Liver (tissue), 9 donors: Measurements from ENCODE around the gene ERGIC2. TPM values are rescaled to one million over a fixed set of nuclear protein-coding genes. Genes with fewer than 3 reads are reported as not detected.

ENCODE experiments used
- DNase-seq: peaks from one replicate; pipeline ENCODE4 v3.0.0-alpha.2; 2017; ENCODE audit warnings: low spot score
- H3K27ac ChIP-seq, 2 donors: one replicate each; pipeline ENCODE4 v1.7.0; 2013; ENCODE audit warnings: inconsistent platforms in 2 of 2, low read length in 2 of 2, control low read depth in 1 of 2, low read depth in 1 of 2, mild to moderate bottlenecking in 1 of 2
- H3K27me3 ChIP-seq, 4 donors: one replicate each; pipeline versions ENCODE4 v1.6.1 to v1.7.0; 2013; ENCODE audit warnings: low read length in 3 of 4, inconsistent platforms in 1 of 4, mild to moderate bottlenecking in 1 of 4, moderate library complexity in 1 of 4; ENCODE audit not compliant: control insufficient read depth in 4 of 4, insufficient read depth in 4 of 4
- H3K36me3 ChIP-seq, 4 donors: one replicate each; pipeline versions ENCODE4 v1.6.1 to v1.7.0; 2013; ENCODE audit warnings: low read length in 3 of 4, mild to moderate bottlenecking in 3 of 4, low read depth in 1 of 4, moderate library complexity in 1 of 4; ENCODE audit not compliant: control insufficient read depth in 4 of 4, insufficient read depth in 3 of 4
- H3K4me1 ChIP-seq, 4 donors: one replicate each; pipeline versions ENCODE4 v1.6.1 to v1.7.0; 2013; ENCODE audit warnings: low read length in 3 of 4, mild to moderate bottlenecking in 3 of 4, moderate library complexity in 1 of 4; ENCODE audit not compliant: control insufficient read depth in 4 of 4, insufficient read depth in 4 of 4
- H3K4me3 ChIP-seq, 3 donors: one replicate each; pipeline versions ENCODE4 v1.6.1 to v1.7.0; 2013; ENCODE audit warnings: low read length in 3 of 3, control low read depth in 1 of 3, low read depth in 1 of 3, mild to moderate bottlenecking in 1 of 3
- H3K9ac ChIP-seq, 2 donors: one replicate each; pipeline ENCODE4 v1.7.0; 2013; ENCODE audit warnings: low read length in 2 of 2, mild to moderate bottlenecking in 2 of 2, moderate library complexity in 2 of 2, control low read depth in 1 of 2, low read depth in 1 of 2
- H3K9me3 ChIP-seq, 4 donors: one replicate each; pipeline versions ENCODE4 v1.6.1 to v1.7.0; 2013; ENCODE audit warnings: low read length in 3 of 4; ENCODE audit not compliant: control insufficient read depth in 4 of 4
- EGR1 ChIP-seq, 2 donors: IDR thresholded peaks; 2 replicates each; pipeline ENCODE4 v1.6.1; 2016 to 2018; ENCODE audit warnings: antibody characterized with exemption in 2 of 2, low read depth in 2 of 2
- FOXA1 ChIP-seq: IDR thresholded peaks from 2 replicates; pipeline ENCODE4 v1.6.1; 2016; ENCODE audit warnings: antibody characterized with exemption
- FOXA2 ChIP-seq: IDR thresholded peaks from 2 replicates; pipeline ENCODE4 v1.6.1; 2016; ENCODE audit warnings: antibody characterized with exemption
- GABPA ChIP-seq, 2 donors: IDR thresholded peaks in 1 of 2; conservative IDR thresholded peaks in 1 of 2; 2 replicates each; pipeline ENCODE4 v1.6.1; 2016; ENCODE audit warnings: antibody characterized with exemption in 2 of 2, mild to moderate bottlenecking in 1 of 2, moderate library complexity in 1 of 2
- HNF4A ChIP-seq, 2 donors: conservative IDR thresholded peaks; 2 replicates each; pipeline ENCODE4 v1.6.1; 2016; ENCODE audit warnings: antibody characterized with exemption in 2 of 2, mild to moderate bottlenecking in 2 of 2
- HNF4G ChIP-seq: IDR thresholded peaks from 2 replicates; pipeline ENCODE4 v1.6.1; 2016; ENCODE audit warnings: antibody characterized with exemption
- JUND ChIP-seq, 2 donors: IDR thresholded peaks; 2 replicates each; pipeline ENCODE4 v1.6.1; 2016; ENCODE audit warnings: antibody characterized with exemption in 2 of 2
- MAX ChIP-seq: IDR thresholded peaks from 2 replicates; pipeline ENCODE4 v1.6.1; 2016; ENCODE audit warnings: antibody characterized with exemption
- NR2F2 ChIP-seq: IDR thresholded peaks from 2 replicates; pipeline ENCODE4 v1.6.1; 2016; ENCODE audit warnings: antibody characterized with exemption
- RAD21 ChIP-seq, 2 donors: IDR thresholded peaks; 2 replicates each; pipeline ENCODE4 v1.6.1; 2016; ENCODE audit warnings: antibody characterized with exemption in 2 of 2, mild to moderate bottlenecking in 2 of 2
- RXRA ChIP-seq, 2 donors: IDR thresholded peaks; 2 replicates each; pipeline ENCODE4 v1.6.1; 2017 to 2018; ENCODE audit warnings: antibody characterized with exemption in 2 of 2, mild to moderate bottlenecking in 1 of 2
- SP1 ChIP-seq: IDR thresholded peaks from 2 replicates; pipeline ENCODE4 v1.6.1; 2018; ENCODE audit warnings: antibody characterized with exemption, mild to moderate bottlenecking
- TAF1 ChIP-seq: conservative IDR thresholded peaks from 2 replicates; pipeline ENCODE4 v1.6.1; 2016; ENCODE audit warnings: antibody characterized with exemption, mild to moderate bottlenecking
- YY1 ChIP-seq: IDR thresholded peaks from 2 replicates; pipeline ENCODE4 v1.6.1; 2016; ENCODE audit warnings: antibody characterized with exemption, mild to moderate bottlenecking
- WGBS: extraction: QIAGEN DNeasy Blood & Tissue Kit; methylation state at CpG from one replicate; pipeline ENCODE4 v1.1.7; 2013; 5-methylcytosine and 5-hydroxymethylcytosine counted together
- polyA plus RNA-seq, 2 donors: library from polyadenylated mRNA; stranded (reverse) in 1 of 2; unstranded in 1 of 2; fragments of 200-250 nt in 1 of 2; fragments of >200 nt in 1 of 2; fragmentation: Nextera tagmentation in 1 of 2; extraction: Ambion mirVana in 1 of 2; gene quantifications; one replicate each; pipeline versions ENCODE4 v1.2.1 to v1.2.3, GENCODE V29; 2013 to 2015
- total RNA-seq, 2 donors: library from RNA; depleted of rRNA; stranded (reverse); fragments of >200 nt; gene quantifications; one replicate each; pipeline ENCODE4 v1.2.3, GENCODE V29; 2014
- TF ChIP-seq, protein P1 (sequence below): IDR thresholded peaks from 2 replicates; pipeline ENCODE4 v1.6.1; 2016; ENCODE audit warnings: antibody characterized with exemption
- TF ChIP-seq, protein P2 (sequence below): IDR thresholded peaks from 2 replicates; pipeline ENCODE4 v1.6.1; 2016; ENCODE audit warnings: antibody characterized with exemption, mild to moderate bottlenecking
- TF ChIP-seq, protein P3 (sequence below): fragments of 150-350 bp; IDR thresholded peaks from 2 replicates; pipeline ENCODE4 v1.5.1; 2017; ENCODE audit warnings: improper control_type of control experiment, low read depth, low read length; ENCODE audit not compliant: missing input control
- TF ChIP-seq, protein P4 (sequence below): IDR thresholded peaks from 2 replicates; pipeline ENCODE4 v1.6.1; 2016; ENCODE audit warnings: antibody characterized with exemption
- donor health status: healthy.
- donor health status: healthy.
- donor health status: healthy.
- donor health status: healthy.
- donor health status: healthy.

ERGIC2 gene
- total and polyA plus RNA-seq, 4 donors = 33.8 to 56.2 (median 40.8) TPM

DNA sequence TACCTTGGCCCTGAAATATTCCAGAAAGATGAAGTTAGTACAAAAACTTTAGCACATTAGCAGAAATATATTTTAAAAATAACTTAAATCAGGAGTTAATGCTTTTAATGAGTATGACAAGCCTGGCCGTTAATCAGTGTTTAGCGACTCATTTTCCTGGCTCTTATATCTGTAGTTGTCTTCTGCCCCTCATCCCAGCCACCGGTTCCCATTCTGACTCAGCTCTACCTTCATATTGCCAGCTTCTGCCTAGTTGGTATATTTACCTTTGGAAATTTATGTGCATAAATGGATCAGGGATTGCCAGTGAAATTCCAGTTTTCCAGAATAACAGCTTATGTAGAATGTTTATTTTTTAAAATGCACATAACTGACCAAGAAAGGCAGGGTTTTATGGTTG, 79.9 kb downstream of the ERGIC2 start:
- DNase-seq = no peak
- H3K4me1 ChIP-seq = no peaks in the 10 kb centered on the region
- no peaks in the 10 kb centered on the region for H3K9me3 ChIP-seq

More for the DNA sequence above, 79.9 kb downstream of the ERGIC2 start:
- H3K9ac ChIP-seq = no peak overlapping the region
- WGBS = 96% methylated on average over 3 of the region's 3 CpGs
- H3K36me3 ChIP-seq = no peaks in the 10 kb centered on the region
- H3K27ac ChIP-seq = no peak overlapping the region
- H3K27me3 ChIP-seq = no peaks in the 10 kb centered on the region
- TF ChIP-seq, protein P1, sequence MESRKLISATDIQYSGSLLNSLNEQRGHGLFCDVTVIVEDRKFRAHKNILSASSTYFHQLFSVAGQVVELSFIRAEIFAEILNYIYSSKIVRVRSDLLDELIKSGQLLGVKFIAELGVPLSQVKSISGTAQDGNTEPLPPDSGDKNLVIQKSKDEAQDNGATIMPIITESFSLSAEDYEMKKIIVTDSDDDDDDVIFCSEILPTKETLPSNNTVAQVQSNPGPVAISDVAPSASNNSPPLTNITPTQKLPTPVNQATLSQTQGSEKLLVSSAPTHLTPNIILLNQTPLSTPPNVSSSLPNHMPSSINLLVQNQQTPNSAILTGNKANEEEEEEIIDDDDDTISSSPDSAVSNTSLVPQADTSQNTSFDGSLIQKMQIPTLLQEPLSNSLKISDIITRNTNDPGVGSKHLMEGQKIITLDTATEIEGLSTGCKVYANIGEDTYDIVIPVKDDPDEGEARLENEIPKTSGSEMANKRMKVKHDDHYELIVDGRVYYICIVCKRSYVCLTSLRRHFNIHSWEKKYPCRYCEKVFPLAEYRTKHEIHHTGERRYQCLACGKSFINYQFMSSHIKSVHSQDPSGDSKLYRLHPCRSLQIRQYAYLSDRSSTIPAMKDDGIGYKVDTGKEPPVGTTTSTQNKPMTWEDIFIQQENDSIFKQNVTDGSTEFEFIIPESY = no peak
- TF ChIP-seq SP1 (no peak), FOXA1 (no peak), YY1 (no peak), JUND (IDR thresholded peaks at IDR 0.05) (no peak), NR2F2 (no peak), MAX (no peak), HNF4G (no peak), GABPA (IDR thresholded peaks at IDR 0.05 in 1 of 2, conservative IDR thresholded peaks at IDR 0.05 in 1 of 2) (no peak), EGR1 (IDR thresholded peaks at IDR 0.05; ENCODE audit: low read depth in 2 of 2) (no peak), FOXA2 (no peak), TAF1 (no peak), RAD21 (IDR thresholded peaks at IDR 0.05) (no peak), HNF4A (conservative IDR thresholded peaks at IDR 0.05) (no peak), RXRA (IDR thresholded peaks at IDR 0.05) (no peak)
- TF ChIP-seq, protein P2, sequence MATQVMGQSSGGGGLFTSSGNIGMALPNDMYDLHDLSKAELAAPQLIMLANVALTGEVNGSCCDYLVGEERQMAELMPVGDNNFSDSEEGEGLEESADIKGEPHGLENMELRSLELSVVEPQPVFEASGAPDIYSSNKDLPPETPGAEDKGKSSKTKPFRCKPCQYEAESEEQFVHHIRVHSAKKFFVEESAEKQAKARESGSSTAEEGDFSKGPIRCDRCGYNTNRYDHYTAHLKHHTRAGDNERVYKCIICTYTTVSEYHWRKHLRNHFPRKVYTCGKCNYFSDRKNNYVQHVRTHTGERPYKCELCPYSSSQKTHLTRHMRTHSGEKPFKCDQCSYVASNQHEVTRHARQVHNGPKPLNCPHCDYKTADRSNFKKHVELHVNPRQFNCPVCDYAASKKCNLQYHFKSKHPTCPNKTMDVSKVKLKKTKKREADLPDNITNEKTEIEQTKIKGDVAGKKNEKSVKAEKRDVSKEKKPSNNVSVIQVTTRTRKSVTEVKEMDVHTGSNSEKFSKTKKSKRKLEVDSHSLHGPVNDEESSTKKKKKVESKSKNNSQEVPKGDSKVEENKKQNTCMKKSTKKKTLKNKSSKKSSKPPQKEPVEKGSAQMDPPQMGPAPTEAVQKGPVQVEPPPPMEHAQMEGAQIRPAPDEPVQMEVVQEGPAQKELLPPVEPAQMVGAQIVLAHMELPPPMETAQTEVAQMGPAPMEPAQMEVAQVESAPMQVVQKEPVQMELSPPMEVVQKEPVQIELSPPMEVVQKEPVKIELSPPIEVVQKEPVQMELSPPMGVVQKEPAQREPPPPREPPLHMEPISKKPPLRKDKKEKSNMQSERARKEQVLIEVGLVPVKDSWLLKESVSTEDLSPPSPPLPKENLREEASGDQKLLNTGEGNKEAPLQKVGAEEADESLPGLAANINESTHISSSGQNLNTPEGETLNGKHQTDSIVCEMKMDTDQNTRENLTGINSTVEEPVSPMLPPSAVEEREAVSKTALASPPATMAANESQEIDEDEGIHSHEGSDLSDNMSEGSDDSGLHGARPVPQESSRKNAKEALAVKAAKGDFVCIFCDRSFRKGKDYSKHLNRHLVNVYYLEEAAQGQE = no peak
- TF ChIP-seq, protein P3, sequence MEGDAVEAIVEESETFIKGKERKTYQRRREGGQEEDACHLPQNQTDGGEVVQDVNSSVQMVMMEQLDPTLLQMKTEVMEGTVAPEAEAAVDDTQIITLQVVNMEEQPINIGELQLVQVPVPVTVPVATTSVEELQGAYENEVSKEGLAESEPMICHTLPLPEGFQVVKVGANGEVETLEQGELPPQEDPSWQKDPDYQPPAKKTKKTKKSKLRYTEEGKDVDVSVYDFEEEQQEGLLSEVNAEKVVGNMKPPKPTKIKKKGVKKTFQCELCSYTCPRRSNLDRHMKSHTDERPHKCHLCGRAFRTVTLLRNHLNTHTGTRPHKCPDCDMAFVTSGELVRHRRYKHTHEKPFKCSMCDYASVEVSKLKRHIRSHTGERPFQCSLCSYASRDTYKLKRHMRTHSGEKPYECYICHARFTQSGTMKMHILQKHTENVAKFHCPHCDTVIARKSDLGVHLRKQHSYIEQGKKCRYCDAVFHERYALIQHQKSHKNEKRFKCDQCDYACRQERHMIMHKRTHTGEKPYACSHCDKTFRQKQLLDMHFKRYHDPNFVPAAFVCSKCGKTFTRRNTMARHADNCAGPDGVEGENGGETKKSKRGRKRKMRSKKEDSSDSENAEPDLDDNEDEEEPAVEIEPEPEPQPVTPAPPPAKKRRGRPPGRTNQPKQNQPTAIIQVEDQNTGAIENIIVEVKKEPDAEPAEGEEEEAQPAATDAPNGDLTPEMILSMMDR = no peak
- TF ChIP-seq, protein P4, sequence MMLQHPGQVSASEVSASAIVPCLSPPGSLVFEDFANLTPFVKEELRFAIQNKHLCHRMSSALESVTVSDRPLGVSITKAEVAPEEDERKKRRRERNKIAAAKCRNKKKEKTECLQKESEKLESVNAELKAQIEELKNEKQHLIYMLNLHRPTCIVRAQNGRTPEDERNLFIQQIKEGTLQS = no peak
- H3K4me3 ChIP-seq = no peak overlapping the region
